ENCODE data around the gene ZNF891. TPM values are rescaled to one million over a fixed set of nuclear protein-coding genes. Genes with fewer than 3 reads are reported as not detected.

Gene ZNF891
- total RNA-seq, 1 experiment from 2014 or later = 2.0 TPM

GRCh38 chr12:133080026-133080367 is 50.1 kb downstream of the ZNF891 start:
- TF ChIP-seq CTCF (IDR thresholded peaks at IDR 0.05; ENCODE audit: insufficient read depth in 1 of 2, low read depth in 1 of 2, low read length in 1 of 2, severe bottlenecking in 1 of 2, unreplicated experiment in 1 of 2) = no peak
- peaks cover 9% of the 10 kb centered on the region for H3K36me3 ChIP-seq (ENCODE audit: control insufficient read depth, insufficient read depth, low read length)
- peak; percentile 96 to 99 for DNase-seq
- H3K27me3 ChIP-seq (replicated peaks; ENCODE audit: control insufficient read depth, insufficient read depth, low read length) = no peaks in the 10 kb centered on the region
- Mint-ChIP-seq H3K27ac (ENCODE audit: unreplicated experiment) (no peak overlapping the region), H3K4me3 (ENCODE audit: unreplicated experiment) (no peak overlapping the region), H3K9me3 (ENCODE audit: unreplicated experiment) (peaks cover 41% of the 10 kb centered on the region), H3K27me3 (ENCODE audit: insufficient read depth, unreplicated experiment) (no peaks in the 10 kb centered on the region), H3K36me3 (ENCODE audit: insufficient read depth, unreplicated experiment) (peaks cover 40% of the 10 kb centered on the region), H3K4me1 (ENCODE audit: low read depth, unreplicated experiment) (no peaks in the 10 kb centered on the region)
- intact Hi-C loops (cut with micrococcal nuclease; ENCODE audit: unreplicated experiment) = loop anchor here (1.0 to 2.0 kb wide), 5 partner anchors 43 to 123 kb away; partner anchors contain the start of genes ZNF10, ZNF26, ZNF268 and ZNF605
- H3K9me3 ChIP-seq = peaks cover 44% of the 10 kb centered on the region
- TSS peak; percentile 60 for BruUV-seq (replicated peaks)
- H3K4me1 ChIP-seq = no peaks in the 10 kb centered on the region
- ChIA-PET POLR2A (interaction anchor here (0.7 to 1.1 kb wide), 8 partner anchors 42 to 251 kb away, joined by 3 to 14 read pairs (median 4); partner anchors contain the start of genes ZNF10, ZNF268, ZNF605 and ZNF84), CTCF (interaction anchor here (1.1 kb wide), 1 partner anchor 101 kb away, joined by 6 read pairs; the partner anchor contains the start of gene ZNF268)
- peak overlapping the region; percentile 72 for H3K4me3 ChIP-seq (ENCODE audit: low read depth, low read length)

- ChIA-PET CTCF (no interaction called here), POLR2A (no interaction called here)
- intact Hi-C loops (cut with micrococcal nuclease; ENCODE audit: unreplicated experiment) = no loop called here
- BruUV-seq (replicated peaks) = no TSS peak
- H3K27me3 Mint-ChIP-seq (ENCODE audit: insufficient read depth, unreplicated experiment) = no peaks in the 10 kb centered on the region
- H3K36me3 ChIP-seq (ENCODE audit: control insufficient read depth, insufficient read depth, low read length) = no peaks in the 10 kb centered on the region
- no peak for TF ChIP-seq CTCF (IDR thresholded peaks at IDR 0.05; ENCODE audit: insufficient read depth in 1 of 2, low read depth in 1 of 2, low read length in 1 of 2, severe bottlenecking in 1 of 2, unreplicated experiment in 1 of 2)
- DNase-seq = no peak
- no peaks in the 10 kb centered on the region for H3K4me1 Mint-ChIP-seq (ENCODE audit: low read depth, unreplicated experiment)
- H3K9me3 Mint-ChIP-seq (ENCODE audit: unreplicated experiment) = peaks cover 45% of the 10 kb centered on the region
- no peak overlapping the region for H3K4me3 Mint-ChIP-seq (ENCODE audit: unreplicated experiment)
- H3K36me3 Mint-ChIP-seq (ENCODE audit: insufficient read depth, unreplicated experiment) = peaks cover 7% of the 10 kb centered on the region
- H3K9me3 ChIP-seq = peaks cover 35% of the 10 kb centered on the region; the same call in 1 of the 2 replicates
- no peaks in the 10 kb centered on the region for H3K27me3 ChIP-seq (replicated peaks; ENCODE audit: control insufficient read depth, insufficient read depth, low read length)
- no peak overlapping the region for H3K27ac Mint-ChIP-seq (ENCODE audit: unreplicated experiment)
- H3K4me3 ChIP-seq (ENCODE audit: low read depth, low read length) = no peak overlapping the region
- H3K4me1 ChIP-seq = no peaks in the 10 kb centered on the region
Measured at GRCh38 chr12:133073836-133074235, 56.2 kb downstream of the ZNF891 start.

GRCh38 chr12:133063556-133063955 is 66.5 kb downstream of the ZNF891 start:
- Histone ChIP-seq H3K27me3 (replicated peaks; ENCODE audit: control insufficient read depth, insufficient read depth, low read length) (no peaks in the 10 kb centered on the region), H3K4me3 (ENCODE audit: low read depth, low read length) (no peak overlapping the region), H3K9me3 (peaks cover 61% of the 10 kb centered on the region), H3K4me1 (no peaks in the 10 kb centered on the region), H3K36me3 (ENCODE audit: control insufficient read depth, insufficient read depth, low read length) (no peaks in the 10 kb centered on the region)
- Mint-ChIP-seq H3K27me3 (ENCODE audit: insufficient read depth, unreplicated experiment) (no peaks in the 10 kb centered on the region), H3K36me3 (ENCODE audit: insufficient read depth, unreplicated experiment) (peaks cover 11% of the 10 kb centered on the region), H3K9me3 (ENCODE audit: unreplicated experiment) (peaks cover 43% of the 10 kb centered on the region), H3K4me3 (ENCODE audit: unreplicated experiment) (no peak overlapping the region), H3K27ac (ENCODE audit: unreplicated experiment) (no peak overlapping the region), H3K4me1 (ENCODE audit: low read depth, unreplicated experiment) (no peaks in the 10 kb centered on the region)
- no peak for DNase-seq
- intact Hi-C loops (cut with micrococcal nuclease; ENCODE audit: unreplicated experiment) = no loop called here
- no peak for TF ChIP-seq CTCF (IDR thresholded peaks at IDR 0.05; ENCODE audit: insufficient read depth in 1 of 2, low read depth in 1 of 2, low read length in 1 of 2, severe bottlenecking in 1 of 2, unreplicated experiment in 1 of 2)
- CTCF ChIA-PET = no interaction called here
- POLR2A ChIA-PET = no interaction called here
- BruUV-seq (replicated peaks) = no TSS peak
